ENCODE data around the gene NFYA.

NFYA gene

GRCh38 chr6:41136911-41137310 is 64.1 kb downstream of the NFYA start:
- TF ChIP-seq, protein P1, sequence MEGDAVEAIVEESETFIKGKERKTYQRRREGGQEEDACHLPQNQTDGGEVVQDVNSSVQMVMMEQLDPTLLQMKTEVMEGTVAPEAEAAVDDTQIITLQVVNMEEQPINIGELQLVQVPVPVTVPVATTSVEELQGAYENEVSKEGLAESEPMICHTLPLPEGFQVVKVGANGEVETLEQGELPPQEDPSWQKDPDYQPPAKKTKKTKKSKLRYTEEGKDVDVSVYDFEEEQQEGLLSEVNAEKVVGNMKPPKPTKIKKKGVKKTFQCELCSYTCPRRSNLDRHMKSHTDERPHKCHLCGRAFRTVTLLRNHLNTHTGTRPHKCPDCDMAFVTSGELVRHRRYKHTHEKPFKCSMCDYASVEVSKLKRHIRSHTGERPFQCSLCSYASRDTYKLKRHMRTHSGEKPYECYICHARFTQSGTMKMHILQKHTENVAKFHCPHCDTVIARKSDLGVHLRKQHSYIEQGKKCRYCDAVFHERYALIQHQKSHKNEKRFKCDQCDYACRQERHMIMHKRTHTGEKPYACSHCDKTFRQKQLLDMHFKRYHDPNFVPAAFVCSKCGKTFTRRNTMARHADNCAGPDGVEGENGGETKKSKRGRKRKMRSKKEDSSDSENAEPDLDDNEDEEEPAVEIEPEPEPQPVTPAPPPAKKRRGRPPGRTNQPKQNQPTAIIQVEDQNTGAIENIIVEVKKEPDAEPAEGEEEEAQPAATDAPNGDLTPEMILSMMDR (IDR thresholded peaks at IDR 0.05), result no peak
- peaks cover 6 to 55% (median 14%) of the 10 kb centered on the region in 3 donors for H3K36me3 ChIP-seq
- H3K27ac ChIP-seq, result no peak overlapping the region
- no peak overlapping the region for H3K4me3 ChIP-seq
- H3K9me3 ChIP-seq, result no peaks in the 10 kb centered on the region
- intact Hi-C loops (cut with DNase I; ENCODE audit: low total_unique reads), result no loop called here
- no peak for DNase-seq
- H3K4me1 ChIP-seq, result no peaks in the 10 kb centered on the region
- no peaks in the 10 kb centered on the region for H3K27me3 ChIP-seq

DNA sequence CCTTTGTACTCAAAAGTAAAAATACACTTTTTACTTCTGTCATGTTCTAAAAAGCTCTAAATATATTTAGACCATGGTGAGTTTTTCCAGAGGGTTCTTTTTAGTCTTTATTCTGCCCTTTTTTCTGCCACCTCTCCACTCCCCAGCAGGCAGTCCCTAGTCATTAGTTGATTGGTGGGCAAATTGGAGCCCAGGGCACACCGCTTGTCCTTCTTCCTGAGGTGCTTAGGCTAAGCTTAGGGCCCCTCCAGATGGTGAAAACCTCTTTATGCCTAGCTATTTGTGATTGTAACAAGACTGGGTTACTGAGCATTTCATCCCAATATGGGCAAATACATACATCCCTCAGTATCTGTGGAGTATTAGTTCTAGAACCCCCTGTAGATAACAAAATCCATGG is 75.1 kb downstream of the NFYA start:
- Histone ChIP-seq H3K27me3 (no peaks in the 10 kb centered on the region), H3K36me3 (peaks cover 0 to 7% (median 7%) of the 10 kb centered on the region in 3 donors), H3K9me3 (no peaks in the 10 kb centered on the region), H3K4me1 (no peaks in the 10 kb centered on the region), H3K4me3 (no peak overlapping the region), H3K27ac (no peak overlapping the region)
- DNase-seq, result no peak
- intact Hi-C loops (cut with DNase I; ENCODE audit: low total_unique reads), result no loop called here
- TF ChIP-seq, protein P1 (IDR thresholded peaks at IDR 0.05), result no peak

Data from tibial artery (tissue), 4 donors.